ENCODE data around the gene ATG13. TPM values are rescaled to one million over a fixed set of nuclear protein-coding genes. Genes with fewer than 3 reads are reported as not detected.

Gene ATG13
- total RNA-seq, 1 experiment from 2014 or later, result 69.2 TPM

DNA sequence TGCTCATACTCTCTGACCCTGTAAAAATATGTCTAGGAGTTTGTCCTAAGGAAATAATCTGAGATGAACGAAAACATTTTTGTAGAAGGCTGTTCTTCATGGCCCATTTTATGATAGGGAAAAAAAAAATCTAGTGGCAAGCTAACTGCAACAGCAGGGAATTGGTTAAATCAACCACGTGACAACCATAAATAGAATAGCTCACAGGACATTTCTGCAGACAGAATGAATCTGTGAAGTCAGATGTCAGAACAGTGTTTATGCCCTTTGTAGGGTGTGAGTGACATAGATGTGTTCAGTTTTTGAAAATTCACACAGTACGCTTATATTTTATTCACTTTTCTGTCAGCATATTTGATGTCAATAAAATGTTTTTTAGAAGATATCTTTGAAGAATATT lies 67.0 kb downstream of the ATG13 start:
- Histone ChIP-seq H4K20me1 (ENCODE audit: insufficient read depth) (no peaks in the 10 kb centered on the region), H3K4me3 (replicated peaks in 1 of 2; ENCODE audit: low read depth in 1 of 2, low read length in 2 of 2) (no peak overlapping the region), H3K4me2 (ENCODE audit: low read length) (no peak overlapping the region), H3K9me2 (ENCODE audit: insufficient read depth) (no peaks in the 10 kb centered on the region), H3K9ac (ENCODE audit: low read length) (no peak overlapping the region), H3K36me3 (ENCODE audit: control insufficient read depth in 1 of 2, insufficient read depth in 2 of 2, low read length in 2 of 2) (no peaks in the 10 kb centered on the region), H3K27me3 (ENCODE audit: insufficient read depth, low read length) (no peaks in the 10 kb centered on the region), H3K9me3 (ENCODE audit: control insufficient read depth in 1 of 2, insufficient read depth in 1 of 2, low read depth in 1 of 2, low read length in 2 of 2) (no peaks in the 10 kb centered on the region), H3K79me2 (ENCODE audit: insufficient read depth, low read length) (no peaks in the 10 kb centered on the region), H2AFZ (ENCODE audit: low read depth, low read length, poor library complexity, severe bottlenecking) (no peak overlapping the region), H3K27ac (ENCODE audit: low read depth, low read length) (no peak overlapping the region), H3K4me1 (ENCODE audit: control insufficient read depth in 1 of 2, insufficient read depth in 2 of 2, low read length in 2 of 2) (peaks cover 4 to 20% of the 10 kb centered on the region in 2 experiments)
- ChIA-PET CTCF (no interaction called here), RAD21 (ENCODE audit: low non-redundant PET in 1 of 2, low total read pairs in 2 of 2, uncharacterized antibody in 2 of 2, unreplicated experiment in 2 of 2) (interaction anchor here in 1 of 2 experiments (0.5 kb wide), 1 partner anchor 671 kb away, joined by 5 read pairs; no protein-coding TSS in a partner anchor), POLR2A (no interaction called here)
- DNase-seq (ENCODE audit: low read depth, low spot score) (no peak), ATAC-seq (no peak)
- intact Hi-C loops (cut with micrococcal nuclease), result no loop called here
- BruUV-seq (replicated peaks), result no TSS peak
- TF ChIP-seq ELF1 (IDR thresholded peaks at IDR 0.05; ENCODE audit: borderline replicate concordance, low read depth) (no peak), EZH2 (IDR thresholded peaks at IDR 0.05) (no peak), SRF (IDR thresholded peaks at IDR 0.05; ENCODE audit: low read depth) (no peak), CEBPB (IDR thresholded peaks at IDR 0.05; ENCODE audit: low read depth) (no peak), TCF7L2 (IDR thresholded peaks at IDR 0.05; ENCODE audit: borderline replicate concordance, extremely low read depth, insufficient read depth, insufficient read length) (no peak)
- TF ChIP-seq, protein P1, sequence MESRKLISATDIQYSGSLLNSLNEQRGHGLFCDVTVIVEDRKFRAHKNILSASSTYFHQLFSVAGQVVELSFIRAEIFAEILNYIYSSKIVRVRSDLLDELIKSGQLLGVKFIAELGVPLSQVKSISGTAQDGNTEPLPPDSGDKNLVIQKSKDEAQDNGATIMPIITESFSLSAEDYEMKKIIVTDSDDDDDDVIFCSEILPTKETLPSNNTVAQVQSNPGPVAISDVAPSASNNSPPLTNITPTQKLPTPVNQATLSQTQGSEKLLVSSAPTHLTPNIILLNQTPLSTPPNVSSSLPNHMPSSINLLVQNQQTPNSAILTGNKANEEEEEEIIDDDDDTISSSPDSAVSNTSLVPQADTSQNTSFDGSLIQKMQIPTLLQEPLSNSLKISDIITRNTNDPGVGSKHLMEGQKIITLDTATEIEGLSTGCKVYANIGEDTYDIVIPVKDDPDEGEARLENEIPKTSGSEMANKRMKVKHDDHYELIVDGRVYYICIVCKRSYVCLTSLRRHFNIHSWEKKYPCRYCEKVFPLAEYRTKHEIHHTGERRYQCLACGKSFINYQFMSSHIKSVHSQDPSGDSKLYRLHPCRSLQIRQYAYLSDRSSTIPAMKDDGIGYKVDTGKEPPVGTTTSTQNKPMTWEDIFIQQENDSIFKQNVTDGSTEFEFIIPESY (IDR thresholded peaks at IDR 0.05; ENCODE audit: extremely low read depth, insufficient replicate concordance, low read length), result no peak
